ENCODE data around the gene AMMECR1.

Gene AMMECR1

DNA sequence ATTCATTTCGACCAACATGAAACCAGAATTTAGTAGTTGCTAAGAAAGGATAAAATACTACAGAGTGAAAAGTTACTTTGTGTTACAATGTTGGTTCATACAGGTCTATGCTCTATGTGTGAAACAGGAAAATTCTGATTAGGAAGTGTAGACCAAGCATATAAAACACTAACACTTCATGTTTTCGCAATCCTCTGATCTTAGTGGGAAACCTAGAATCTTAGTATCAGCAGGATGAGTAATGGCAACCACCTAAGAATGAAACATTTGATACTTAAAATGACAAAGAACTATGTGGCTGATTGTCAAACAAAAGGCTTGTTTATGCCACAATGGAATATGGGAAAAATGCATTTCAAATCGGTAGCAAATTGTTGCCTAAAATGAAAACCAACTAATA is 116.1 kb downstream of the AMMECR1 start:
- no peaks in the 10 kb centered on the region for H3K9me3 ChIP-seq (ENCODE audit: control insufficient read depth in 5 of 5, low read length in 5 of 5)
- H3K4me3 ChIP-seq (ENCODE audit: low read depth in 1 of 5, low read length in 5 of 5) = no peak overlapping the region

DNA sequence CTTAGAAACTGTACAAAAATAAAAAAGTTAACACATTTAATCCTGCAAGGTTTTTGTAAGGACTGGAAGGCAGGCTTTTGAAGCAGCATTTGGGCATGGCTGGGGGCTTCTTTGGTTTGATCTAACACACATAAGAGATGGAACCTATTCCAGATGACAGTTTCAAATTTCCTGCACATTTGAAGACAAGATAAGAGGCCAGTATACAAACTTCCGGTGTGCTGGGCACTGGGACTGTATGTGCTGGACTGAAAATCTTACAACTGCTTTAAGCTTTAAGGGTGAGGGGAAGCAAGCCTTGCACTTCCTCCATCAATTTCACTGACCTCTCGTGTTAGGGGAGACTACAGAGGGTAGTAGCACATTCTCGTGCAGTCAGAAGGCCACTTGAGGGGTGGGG is 122.9 kb downstream of the AMMECR1 start:
- Histone ChIP-seq H3K4me1 (ENCODE audit: control insufficient read depth in 5 of 5, insufficient read depth in 5 of 5, low read length in 5 of 5) (no peaks in the 10 kb centered on the region), H3K27me3 (ENCODE audit: control insufficient read depth in 5 of 5, insufficient read depth in 4 of 5, low read length in 5 of 5) (peaks cover 0 to 5% (median 2%) of the 10 kb centered on the region in 5 donors), H3K9ac (ENCODE audit: low read length in 5 of 5) (no peak overlapping the region), H3K27ac (ENCODE audit: low read depth, low read length) (no peak overlapping the region), H3K9me3 (ENCODE audit: control insufficient read depth in 5 of 5, low read length in 5 of 5) (no peaks in the 10 kb centered on the region), H3K4me3 (ENCODE audit: low read depth in 1 of 5, low read length in 5 of 5) (no peak overlapping the region), H3K36me3 (ENCODE audit: control insufficient read depth in 5 of 5, insufficient read depth in 5 of 5, low read length in 5 of 5) (no peaks in the 10 kb centered on the region)

More for the DNA sequence above, 116.1 kb downstream of the AMMECR1 start:
- Histone ChIP-seq H3K4me1 (ENCODE audit: control insufficient read depth in 5 of 5, insufficient read depth in 5 of 5, low read length in 5 of 5) (no peaks in the 10 kb centered on the region), H3K9ac (ENCODE audit: low read length in 5 of 5) (no peak overlapping the region), H3K27me3 (ENCODE audit: control insufficient read depth in 5 of 5, insufficient read depth in 4 of 5, low read length in 5 of 5) (peaks cover 0 to 5% (median 2%) of the 10 kb centered on the region in 5 donors), H3K36me3 (ENCODE audit: control insufficient read depth in 5 of 5, insufficient read depth in 5 of 5, low read length in 5 of 5) (no peaks in the 10 kb centered on the region), H3K27ac (ENCODE audit: low read depth, low read length) (no peak overlapping the region)

DNA sequence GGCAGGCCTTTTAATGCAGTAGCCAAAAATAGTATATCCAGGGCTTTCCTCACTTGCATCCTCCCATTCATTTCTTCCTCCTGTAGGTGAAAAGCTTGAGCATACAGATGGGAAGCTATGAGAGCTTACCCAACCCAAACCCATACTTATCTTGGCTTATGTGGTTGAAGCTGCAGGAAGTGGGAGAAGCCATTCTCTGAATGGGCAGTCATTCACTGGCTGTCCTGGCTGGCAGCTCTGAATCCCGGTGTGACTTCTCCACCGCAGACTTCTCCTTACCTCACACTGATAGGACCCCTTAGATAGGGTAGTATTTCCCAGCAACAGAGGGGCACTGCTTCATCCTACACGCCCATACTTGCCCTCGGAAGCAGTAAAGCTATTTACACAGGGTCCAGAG is 125.4 kb downstream of the AMMECR1 start:
- Histone ChIP-seq H3K4me3 (ENCODE audit: low read depth in 1 of 5, low read length in 5 of 5) (no peak overlapping the region), H3K27ac (ENCODE audit: low read depth, low read length) (no peak overlapping the region), H3K27me3 (ENCODE audit: control insufficient read depth in 5 of 5, insufficient read depth in 4 of 5, low read length in 5 of 5) (peaks cover 0 to 5% (median 3%) of the 10 kb centered on the region in 5 donors), H3K9ac (ENCODE audit: low read length in 5 of 5) (no peak overlapping the region), H3K36me3 (ENCODE audit: control insufficient read depth in 5 of 5, insufficient read depth in 5 of 5, low read length in 5 of 5) (no peaks in the 10 kb centered on the region), H3K9me3 (ENCODE audit: control insufficient read depth in 5 of 5, low read length in 5 of 5) (no peaks in the 10 kb centered on the region), H3K4me1 (ENCODE audit: control insufficient read depth in 5 of 5, insufficient read depth in 5 of 5, low read length in 5 of 5) (no peaks in the 10 kb centered on the region)

DNA sequence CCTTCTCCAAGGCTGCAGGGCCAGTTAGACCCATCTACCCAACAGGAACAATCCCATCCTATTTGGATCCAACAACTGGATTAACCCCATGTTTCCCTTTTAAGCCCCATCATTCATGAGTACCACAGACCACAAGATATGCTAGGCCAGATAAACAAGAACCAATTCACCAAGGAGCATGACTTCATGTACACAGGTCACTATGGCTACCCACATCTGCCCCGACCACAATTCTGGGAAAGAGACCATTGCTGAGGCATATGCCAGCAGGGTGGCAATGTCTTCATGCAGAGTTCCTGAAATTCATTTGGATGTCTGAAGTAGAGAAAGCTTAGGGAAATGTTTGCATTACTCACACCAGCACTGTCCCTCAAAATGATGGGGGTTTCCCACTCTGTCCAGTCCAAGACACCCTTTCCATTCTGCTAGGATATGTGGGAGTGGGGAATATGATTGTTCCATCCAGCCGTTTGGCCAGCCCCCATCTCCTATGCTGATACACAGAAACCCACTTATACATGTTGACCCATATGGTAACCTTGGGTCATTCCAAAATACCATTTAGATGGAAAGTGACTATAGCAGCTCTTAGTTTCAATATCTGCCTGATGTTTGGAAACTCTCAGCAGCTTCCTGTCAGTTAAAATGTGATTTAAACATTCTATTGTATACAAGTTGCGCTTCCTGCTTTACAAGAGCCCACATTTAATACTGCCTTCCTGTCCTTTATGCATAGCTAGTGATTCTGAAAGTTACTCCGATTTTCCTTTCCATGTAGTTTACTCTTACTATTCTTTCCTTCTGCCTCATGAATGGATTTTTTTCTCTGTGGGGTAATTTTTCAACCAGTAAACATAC is 129.0 kb downstream of the AMMECR1 start:
- Histone ChIP-seq H3K9me3 (ENCODE audit: control insufficient read depth in 5 of 5, low read length in 5 of 5) (peaks cover 0 to 4% (median 0%) of the 10 kb centered on the region in 5 donors), H3K9ac (ENCODE audit: low read length in 5 of 5) (no peak overlapping the region), H3K27me3 (ENCODE audit: control insufficient read depth in 5 of 5, insufficient read depth in 4 of 5, low read length in 5 of 5) (peaks cover 0 to 5% (median 3%) of the 10 kb centered on the region in 5 donors), H3K4me1 (ENCODE audit: control insufficient read depth in 5 of 5, insufficient read depth in 5 of 5, low read length in 5 of 5) (no peaks in the 10 kb centered on the region), H3K4me3 (ENCODE audit: low read depth in 1 of 5, low read length in 5 of 5) (no peak overlapping the region), H3K27ac (ENCODE audit: low read depth, low read length) (no peak overlapping the region), H3K36me3 (ENCODE audit: control insufficient read depth in 5 of 5, insufficient read depth in 5 of 5, low read length in 5 of 5) (no peaks in the 10 kb centered on the region)

DNA sequence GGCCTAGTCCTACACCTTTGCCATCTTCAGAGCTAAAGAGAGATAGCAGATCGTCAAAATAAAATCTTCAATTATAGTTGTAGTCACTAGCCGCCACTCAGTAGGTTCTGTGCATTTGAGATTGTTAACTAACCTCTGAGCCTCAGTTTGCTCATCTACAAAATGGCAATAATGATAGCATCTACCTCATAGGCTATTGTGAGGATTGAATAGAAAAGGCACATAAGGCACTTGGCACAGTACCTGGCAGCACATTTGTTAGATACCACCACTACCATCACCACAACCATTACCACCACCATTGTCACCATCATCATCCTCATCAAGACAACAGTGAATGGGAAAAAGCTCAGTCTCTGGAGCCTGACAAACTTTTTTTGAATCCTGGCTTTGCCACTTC is 134.6 kb downstream of the AMMECR1 start:
- Histone ChIP-seq H3K36me3 (ENCODE audit: control insufficient read depth in 5 of 5, insufficient read depth in 5 of 5, low read length in 5 of 5) (peaks cover 0 to 10% (median 0%) of the 10 kb centered on the region in 5 donors), H3K4me3 (ENCODE audit: low read depth in 1 of 5, low read length in 5 of 5) (no peak overlapping the region), H3K9me3 (ENCODE audit: control insufficient read depth in 5 of 5, low read length in 5 of 5) (peaks cover 0 to 4% (median 0%) of the 10 kb centered on the region in 5 donors), H3K4me1 (ENCODE audit: control insufficient read depth in 5 of 5, insufficient read depth in 5 of 5, low read length in 5 of 5) (peaks cover 0 to 12% (median 5%) of the 10 kb centered on the region in 5 donors), H3K27ac (ENCODE audit: low read depth, low read length) (no peak overlapping the region), H3K9ac (ENCODE audit: low read length in 5 of 5) (no peak overlapping the region), H3K27me3 (ENCODE audit: control insufficient read depth in 5 of 5, insufficient read depth in 4 of 5, low read length in 5 of 5) (peaks cover 0 to 9% (median 8%) of the 10 kb centered on the region in 5 donors)

DNA sequence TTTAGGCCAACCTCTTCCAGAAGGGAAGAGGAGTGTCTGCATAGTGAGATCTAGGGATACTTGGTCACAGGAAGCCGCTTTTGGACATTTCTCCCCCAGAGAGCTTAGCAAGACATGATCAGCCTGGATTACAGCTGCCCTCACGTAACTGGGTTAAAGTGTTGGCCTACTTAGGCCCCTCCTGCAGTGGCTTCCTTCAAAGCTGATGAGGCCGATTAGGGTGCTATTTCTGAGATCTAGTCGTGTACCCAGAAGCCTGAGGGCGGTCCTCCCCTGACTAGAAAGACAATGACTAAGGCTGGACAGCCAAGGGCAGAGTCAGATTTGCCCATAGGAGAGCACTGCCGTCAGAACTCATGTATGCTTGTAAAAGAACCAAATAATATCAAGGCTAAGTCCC is 135.0 kb downstream of the AMMECR1 start:
- peaks cover 0 to 4% (median 0%) of the 10 kb centered on the region in 5 donors for H3K9me3 ChIP-seq (ENCODE audit: control insufficient read depth in 5 of 5, low read length in 5 of 5)
- peaks cover 0 to 12% (median 0%) of the 10 kb centered on the region in 5 donors for H3K36me3 ChIP-seq (ENCODE audit: control insufficient read depth in 5 of 5, insufficient read depth in 5 of 5, low read length in 5 of 5)
- H3K27me3 ChIP-seq (ENCODE audit: control insufficient read depth in 5 of 5, insufficient read depth in 4 of 5, low read length in 5 of 5) = peaks cover 0 to 12% (median 8%) of the 10 kb centered on the region in 5 donors
- H3K4me1 ChIP-seq (ENCODE audit: control insufficient read depth in 5 of 5, insufficient read depth in 5 of 5, low read length in 5 of 5) = peaks cover 0 to 12% (median 5%) of the 10 kb centered on the region in 5 donors
- H3K4me3 ChIP-seq (ENCODE audit: low read depth in 1 of 5, low read length in 5 of 5) = no peak overlapping the region
- no peak overlapping the region for H3K9ac ChIP-seq (ENCODE audit: low read length in 5 of 5)
- no peak overlapping the region for H3K27ac ChIP-seq (ENCODE audit: low read depth, low read length)

DNA sequence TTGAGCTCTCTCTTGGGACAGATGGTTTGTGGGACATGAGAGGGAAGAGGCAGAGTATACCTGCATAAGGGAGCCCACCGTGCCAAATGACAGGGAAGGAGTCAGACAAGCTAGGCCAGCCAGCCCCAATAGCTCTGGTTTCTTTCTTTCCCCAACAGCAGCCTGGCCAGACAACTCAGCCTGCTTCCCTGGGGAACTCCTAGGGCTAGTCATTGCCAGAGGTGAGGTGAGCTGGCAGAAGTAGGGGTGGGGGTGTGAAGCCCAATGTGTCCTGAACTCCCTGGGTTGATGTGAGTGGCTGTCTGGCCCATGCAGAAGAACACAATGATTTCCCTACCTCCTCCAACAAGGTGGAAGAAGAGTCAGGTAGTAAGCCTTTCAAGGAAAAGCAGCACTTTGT is 135.5 kb downstream of the AMMECR1 start:
- Histone ChIP-seq H3K9ac (ENCODE audit: low read length in 5 of 5) (no peak overlapping the region), H3K27me3 (ENCODE audit: control insufficient read depth in 5 of 5, insufficient read depth in 4 of 5, low read length in 5 of 5) (peaks cover 0 to 12% (median 8%) of the 10 kb centered on the region in 5 donors), H3K4me3 (ENCODE audit: low read depth in 1 of 5, low read length in 5 of 5) (no peak overlapping the region), H3K4me1 (ENCODE audit: control insufficient read depth in 5 of 5, insufficient read depth in 5 of 5, low read length in 5 of 5) (peaks cover 0 to 12% (median 5%) of the 10 kb centered on the region in 5 donors), H3K27ac (ENCODE audit: low read depth, low read length) (peak overlapping the region; percentile 45), H3K9me3 (ENCODE audit: control insufficient read depth in 5 of 5, low read length in 5 of 5) (peaks cover 0 to 4% (median 0%) of the 10 kb centered on the region in 5 donors), H3K36me3 (ENCODE audit: control insufficient read depth in 5 of 5, insufficient read depth in 5 of 5, low read length in 5 of 5) (peaks cover 0 to 12% (median 0%) of the 10 kb centered on the region in 5 donors)

DNA sequence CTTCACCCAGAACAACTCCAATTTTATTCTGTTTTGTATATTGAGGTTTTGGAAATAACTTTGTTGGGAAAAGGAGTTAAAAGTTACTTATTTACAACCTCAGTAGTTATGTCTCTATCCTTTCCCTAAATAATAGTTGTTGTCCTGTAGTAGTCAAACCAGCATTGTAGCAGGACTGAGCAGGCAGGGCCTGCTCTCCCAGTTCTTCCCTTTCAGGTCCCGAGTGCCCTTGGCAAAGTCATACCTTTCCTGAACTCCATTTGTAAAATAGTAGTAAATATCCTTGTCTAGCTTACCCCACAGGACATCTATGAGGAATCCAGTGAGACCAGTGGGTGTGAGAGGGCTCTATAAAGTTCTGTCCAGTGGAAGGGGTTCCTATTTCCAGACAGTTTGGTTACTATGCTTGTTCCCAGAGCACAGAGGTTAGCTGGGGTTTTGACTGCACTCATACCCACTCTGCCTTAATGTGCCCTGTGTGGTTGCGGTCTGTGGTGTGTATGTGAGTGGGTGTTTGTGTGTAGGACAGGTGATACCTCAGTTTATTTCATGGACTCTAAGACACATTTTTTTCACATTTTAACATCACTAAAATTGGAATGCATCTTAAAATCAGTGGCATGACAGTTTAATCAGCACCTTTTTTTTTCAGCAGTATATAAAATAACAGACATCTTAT is 136.3 kb downstream of the AMMECR1 start:
- peak overlapping the region; percentile 45 for H3K27ac ChIP-seq (ENCODE audit: low read depth, low read length)
- H3K9ac ChIP-seq (ENCODE audit: low read length in 5 of 5) = no peak overlapping the region

DNA sequence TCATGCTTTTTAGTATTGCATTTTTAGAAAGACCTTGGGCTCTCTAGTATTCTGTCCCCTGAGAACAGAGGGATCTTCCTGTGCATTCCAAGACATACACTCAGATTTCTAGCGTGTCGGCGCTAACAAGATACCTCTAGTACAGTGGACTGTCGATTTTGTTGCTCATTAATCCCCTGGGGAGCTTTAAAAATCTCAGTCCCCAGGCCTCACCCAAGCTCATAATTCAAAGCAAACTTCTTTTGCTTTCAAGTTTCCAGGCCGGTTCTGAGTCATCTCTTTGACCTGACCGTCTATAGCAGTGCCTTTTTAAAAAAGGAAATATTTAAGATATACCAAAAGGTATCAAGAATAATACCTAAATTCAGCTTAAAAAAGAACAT is 137.0 kb downstream of the AMMECR1 start:
- peak overlapping the region; percentile 43 for H3K27ac ChIP-seq (ENCODE audit: low read depth, low read length)

More for the DNA sequence above, 136.3 kb downstream of the AMMECR1 start:
- peaks cover 0 to 4% (median 0%) of the 10 kb centered on the region in 5 donors for H3K9me3 ChIP-seq (ENCODE audit: control insufficient read depth in 5 of 5, low read length in 5 of 5)
- no peak overlapping the region for H3K4me3 ChIP-seq (ENCODE audit: low read depth in 1 of 5, low read length in 5 of 5)
- H3K27me3 ChIP-seq (ENCODE audit: control insufficient read depth in 5 of 5, insufficient read depth in 4 of 5, low read length in 5 of 5) = peaks cover 0 to 14% (median 8%) of the 10 kb centered on the region in 5 donors
- H3K4me1 ChIP-seq (ENCODE audit: control insufficient read depth in 5 of 5, insufficient read depth in 5 of 5, low read length in 5 of 5) = peaks cover 0 to 12% (median 5%) of the 10 kb centered on the region in 5 donors
- peaks cover 0 to 15% (median 0%) of the 10 kb centered on the region in 5 donors for H3K36me3 ChIP-seq (ENCODE audit: control insufficient read depth in 5 of 5, insufficient read depth in 5 of 5, low read length in 5 of 5)

More for the DNA sequence above, 137.0 kb downstream of the AMMECR1 start:
- H3K27me3 ChIP-seq (ENCODE audit: control insufficient read depth in 5 of 5, insufficient read depth in 4 of 5, low read length in 5 of 5) = peaks cover 0 to 18% (median 8%) of the 10 kb centered on the region in 5 donors
- peaks cover 0 to 15% (median 0%) of the 10 kb centered on the region in 5 donors for H3K36me3 ChIP-seq (ENCODE audit: control insufficient read depth in 5 of 5, insufficient read depth in 5 of 5, low read length in 5 of 5)
- peaks cover 0 to 12% (median 6%) of the 10 kb centered on the region in 5 donors for H3K4me1 ChIP-seq (ENCODE audit: control insufficient read depth in 5 of 5, insufficient read depth in 5 of 5, low read length in 5 of 5)
- H3K4me3 ChIP-seq (ENCODE audit: low read depth in 1 of 5, low read length in 5 of 5) = no peak overlapping the region
- peaks cover 0 to 3% (median 0%) of the 10 kb centered on the region in 5 donors for H3K9me3 ChIP-seq (ENCODE audit: control insufficient read depth in 5 of 5, low read length in 5 of 5)
- no peak overlapping the region for H3K9ac ChIP-seq (ENCODE audit: low read length in 5 of 5)
